Ovary (tissue), 3 donors: ENCODE measurements around the gene YAF2.
"Not testable (repeated sequence)": the region's sequence is repeated elsewhere in the genome, so short reads cannot be mapped to it uniquely, and the experiment has no call there.

Experiments
- CTCF ChIP-seq, 3 donors: fragments of 450-650 bp in 2 of 3; fragments of 200-600 bp in 1 of 3; IDR thresholded peaks; one replicate each; pipeline versions ENCODE4 v1.5.1 to v1.8.0; 2016 to 2022; ENCODE audit warnings: antibody characterized with exemption in 3 of 3, mild to moderate bottlenecking in 1 of 3
- POLR2A ChIP-seq: fragments of 450-650 bp; IDR thresholded peaks from one replicate; pipeline ENCODE4 v1.6.1; 2017; ENCODE audit warnings: antibody characterized with exemption, mild to moderate bottlenecking, moderate library complexity
- donor health status: DM: no; HTN: no; CAD: no.

DNA sequence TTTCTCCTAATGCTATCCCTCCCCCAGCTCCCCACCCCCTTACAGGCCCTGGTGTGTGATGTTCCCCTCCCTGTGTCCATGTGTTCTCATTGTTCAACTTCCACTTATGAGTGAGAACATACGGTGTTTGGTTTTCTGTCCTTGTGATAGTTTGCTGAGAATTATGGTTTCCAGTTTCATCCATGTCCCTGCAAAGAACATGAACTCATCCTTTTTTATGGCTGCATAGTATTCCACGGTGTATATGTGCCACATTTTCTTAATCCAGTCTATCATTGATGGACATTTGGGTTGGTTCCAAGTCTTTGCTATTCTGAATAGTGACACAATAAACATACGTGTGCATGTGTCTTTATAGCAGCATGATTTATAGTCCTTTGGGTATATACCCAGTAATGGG lies 11.0 kb upstream of the YAF2 start:
- TF ChIP-seq CTCF (IDR thresholded peaks at IDR 0.05); POLR2A: not testable (repeated sequence)
